MM.1S (cell line): ENCODE measurements around the gene MPRIP.

Experiments used
- DNase-seq: peaks from one replicate; pipeline ENCODE4 v3.0.0-alpha.2; 2015
- H2AFZ ChIP-seq: fragments of 300-600 bp; sonication (generic); 2 replicates; pipeline ENCODE4 v1.6.0; 2016; ENCODE audit warnings: antibody characterized with exemption, low read length
- H3F3A ChIP-seq: fragments of 300-600 bp; sonication (generic); 2 replicates; pipeline ENCODE4 v1.6.1; 2016; ENCODE audit warnings: mild to moderate bottlenecking, antibody characterized with exemption, low read length, moderate library complexity, mixed read lengths; ENCODE audit not compliant: insufficient read depth
- H3K27ac ChIP-seq: fragments of 300-600 bp; sonication (generic); 2 replicates; pipeline ENCODE4 v1.5.1; 2016; ENCODE audit warnings: mild to moderate bottlenecking, low read length
- H3K27me3 ChIP-seq: fragments of 300-600 bp; sonication (generic); replicated peaks from 2 replicates; pipeline ENCODE4 v1.6.0; 2016; ENCODE audit warnings: low read length; ENCODE audit not compliant: insufficient read depth
- H3K36me3 ChIP-seq: fragments of 300-600 bp; sonication (generic); replicated peaks from 2 replicates; pipeline ENCODE4 v1.6.1; 2016; ENCODE audit warnings: mild to moderate bottlenecking, low read length, mixed read lengths; ENCODE audit not compliant: insufficient read depth
- H3K4me1 ChIP-seq: fragments of 300-600 bp; sonication (generic); 2 replicates; pipeline ENCODE4 v1.6.1; 2016; ENCODE audit warnings: low read length, mixed read lengths
- H3K4me2 ChIP-seq: fragments of 300-600 bp; sonication (generic); 2 replicates; pipeline ENCODE4 v1.6.0; 2016; ENCODE audit warnings: low read depth, low read length
- H3K4me3 ChIP-seq: fragments of 300-600 bp; sonication (generic); 2 replicates; pipeline ENCODE4 v1.5.1; 2016; ENCODE audit warnings: low read length, mixed read lengths
- H3K79me2 ChIP-seq: fragments of 300-600 bp; sonication (generic); 2 replicates; pipeline ENCODE4 v1.6.1; 2016; ENCODE audit warnings: mixed run types, low read length, mixed read lengths
- H3K9ac ChIP-seq: fragments of 300-600 bp; sonication (generic); 2 replicates; pipeline ENCODE4 v1.6.1; 2016; ENCODE audit warnings: low read length, mixed read lengths
- H3K9me2 ChIP-seq: fragments of 300-600 bp; sonication (generic); replicated peaks from 2 replicates; pipeline ENCODE4 v1.6.1; 2016; ENCODE audit warnings: mild to moderate bottlenecking, low read length, mixed read lengths; ENCODE audit not compliant: insufficient read depth
- H3K9me3 ChIP-seq: fragments of 300-600 bp; sonication (generic); replicated peaks from 2 replicates; pipeline ENCODE4 v1.6.1; 2016; ENCODE audit warnings: mild to moderate bottlenecking, low read length, mixed read lengths; ENCODE audit not compliant: insufficient read depth
- H4K20me1 ChIP-seq: fragments of 300-600 bp; sonication (generic); 2 replicates; pipeline ENCODE4 v1.6.1; 2016; ENCODE audit warnings: mild to moderate bottlenecking, low read length, moderate library complexity, mixed read lengths; ENCODE audit not compliant: insufficient read depth
- CTCF ChIP-seq: fragments of 300-600 bp; sonication (generic); IDR thresholded peaks from 2 replicates; pipeline ENCODE4 v1.5.1; 2016; ENCODE audit warnings: antibody characterized with exemption, low read length, mixed read lengths
- EZH2 ChIP-seq: fragments of 300-600 bp; sonication (generic); optimal IDR thresholded peaks from 2 replicates; pipeline ENCODE3; 2017; ENCODE audit warnings: low read depth, mild to moderate bottlenecking, antibody characterized with exemption, low read length, mixed read lengths
- EZH2phosphoT487 ChIP-seq: fragments of 300-600 bp; sonication (generic); IDR thresholded peaks from 2 replicates; pipeline ENCODE4 v1.6.1; 2018; ENCODE audit warnings: antibody characterized with exemption, low read length

Gene MPRIP

GRCh38 chr17:17141279-17141678 lies 99.0 kb downstream of the MPRIP start:
- Histone ChIP-seq H3F3A (no peaks in the 10 kb centered on the region), H3K4me2 (no peak overlapping the region), H3K27ac (no peak overlapping the region), H3K4me1 (no peaks in the 10 kb centered on the region), H3K27me3 (no peaks in the 10 kb centered on the region), H3K9ac (no peak overlapping the region), H3K4me3 (no peak overlapping the region), H2AFZ (no peak overlapping the region), H3K79me2 (no peaks in the 10 kb centered on the region), H3K9me3 (no peaks in the 10 kb centered on the region), H3K9me2 (no peaks in the 10 kb centered on the region), H4K20me1 (no peaks in the 10 kb centered on the region), H3K36me3 (no peaks in the 10 kb centered on the region)
- no peak for DNase-seq
- TF ChIP-seq CTCF (no peak), EZH2phosphoT487 (no peak), EZH2 (no peak)

- Histone ChIP-seq H3K9me2 (no peaks in the 10 kb centered on the region), H3K9me3 (no peaks in the 10 kb centered on the region), H3K27me3 (no peaks in the 10 kb centered on the region), H3K4me1 (no peaks in the 10 kb centered on the region), H2AFZ (no peak overlapping the region), H4K20me1 (no peaks in the 10 kb centered on the region), H3K79me2 (no peaks in the 10 kb centered on the region), H3F3A (no peaks in the 10 kb centered on the region), H3K4me3 (no peak overlapping the region), H3K9ac (no peak overlapping the region), H3K36me3 (no peaks in the 10 kb centered on the region), H3K4me2 (no peak overlapping the region), H3K27ac (no peak overlapping the region)
- peak; percentile 54 for TF ChIP-seq CTCF
- TF ChIP-seq EZH2phosphoT487: no peak
- no peak for DNase-seq
Observed at GRCh38 chr17:17141860-17142552, 99.7 kb downstream of the MPRIP start.

- Histone ChIP-seq H3K4me3 (no peak overlapping the region), H3K9ac (no peak overlapping the region), H3K27ac (no peak overlapping the region), H3K27me3 (no peaks in the 10 kb centered on the region), H3K9me2 (no peaks in the 10 kb centered on the region), H3K4me1 (no peaks in the 10 kb centered on the region), H3K79me2 (no peaks in the 10 kb centered on the region), H2AFZ (no peak overlapping the region), H3K9me3 (no peaks in the 10 kb centered on the region), H3K36me3 (no peaks in the 10 kb centered on the region), H4K20me1 (no peaks in the 10 kb centered on the region), H3F3A (no peaks in the 10 kb centered on the region), H3K4me2 (no peak overlapping the region)
- no peak for DNase-seq
- TF ChIP-seq CTCF: no peak
- no peak for TF ChIP-seq EZH2phosphoT487
- TF ChIP-seq EZH2: no peak
Observed at GRCh38 chr17:17142556-17142955, 100.3 kb downstream of the MPRIP start.
